A549 (cell line): ENCODE results near the gene AURKB. TPM values are rescaled to one million over a fixed set of nuclear protein-coding genes. Genes with fewer than 3 reads are reported as not detected.

Source experiments
- ATAC-seq, 2 experiments: fragments of 200-7000 bp in 1 of 2; fragments of >200 bp in 1 of 2; cut with Nextera tagmentation in 1 of 2; cut with Tn5 transposase in 1 of 2; 3 replicates each; pipeline versions ENCODE4 v1.8.0 to v1.9.1; 2018 to 2020; ENCODE audit warnings: mild to moderate bottlenecking in 1 of 2, moderate library complexity in 1 of 2
- CTCF ChIA-PET: fragments of 300-600 bp; sonication (Branson Sonifier 250); formaldehyde crosslinking; extraction: SDS; loops from one replicate; lab custom pipeline; 2021; ENCODE audit warnings: antibody characterized with exemption, inconsistent platforms; lab: Yijun Ruan, JAX
- POLR2A ChIA-PET: fragments of 350-600 bp; formaldehyde crosslinking; extraction: SDS; loops from one replicate; lab custom pipeline; 2021; ENCODE audit warnings: antibody characterized with exemption, inconsistent platforms; lab: Yijun Ruan, JAX
- DNase-seq, 2 experiments: peaks; one replicate each; pipeline versions ENCODE4 v3.0.0 to v3.0.0-alpha.2; 2011 to 2016; ENCODE audit warnings: low read depth in 1 of 2, low spot score in 1 of 2
- FAIRE-seq: peaks from 2 replicates; lab custom pipeline; 2011; peaks lifted over from hg19 to GRCh38; lab: Jason Lieb, UNC
- H3K27ac ChIP-seq, 2 experiments: fragments of >200 bp; sonication (Bioruptor Twin); formaldehyde crosslinking; 3 replicates each; pipeline ENCODE4 v1.5.1; 2016 to 2017
- H3K4me1 ChIP-seq: fragments of >200 bp; sonication (Bioruptor Twin); formaldehyde crosslinking; 3 replicates; pipeline ENCODE4 v1.6.1; 2016
- H3K4me2 ChIP-seq: fragments of >200 bp; sonication (Bioruptor Twin); formaldehyde crosslinking; 3 replicates; pipeline ENCODE4 v1.6.1; 2016
- H3K4me3 ChIP-seq: fragments of >200 bp; sonication (Bioruptor Twin); formaldehyde crosslinking; 3 replicates; pipeline ENCODE4 v1.5.1; 2016
- H3K9me3 ChIP-seq: fragments of >200 bp; sonication (Bioruptor Twin); formaldehyde crosslinking; 3 replicates; pipeline ENCODE4 v1.6.1; 2016
- ATOH8 ChIP-seq: fragments of 250-450 bp; sonication (Bioruptor Pico); IDR thresholded peaks from 2 replicates; pipeline ENCODE4 v1.5.0; 2020; ENCODE audit warnings: low read depth, mild to moderate bottlenecking, moderate library complexity
- BCL3 ChIP-seq: fragments of >200 bp; sonication (Bioruptor Twin); formaldehyde crosslinking; IDR thresholded peaks from 3 replicates; pipeline ENCODE4 v1.6.1; 2016
- BHLHE40 ChIP-seq: IDR thresholded peaks from 2 replicates; pipeline ENCODE4 v1.6.1; 2012; ENCODE audit warnings: low read depth, low read length, inconsistent platforms
- CBX8 ChIP-seq: fragments of 200-600 bp; sonication (generic); IDR thresholded peaks from 2 replicates; pipeline ENCODE4 v1.6.1; 2016
- CEBPB ChIP-seq, 2 experiments: fragments of >200 bp in 1 of 2; sonication (Bioruptor Twin) in 1 of 2; formaldehyde crosslinking in 1 of 2; IDR thresholded peaks; 2 replicates each; pipeline ENCODE4 v1.6.1; 2012 to 2016
- CHD2 ChIP-seq: fragments of 150-350 bp; IDR thresholded peaks from 2 replicates; pipeline ENCODE4 v1.6.1; 2014; ENCODE audit warnings: low read length; ENCODE audit not compliant: partially characterized antibody
- CTCF ChIP-seq: fragments of >200 bp; sonication (Bioruptor Twin); formaldehyde crosslinking; IDR thresholded peaks from 3 replicates; pipeline ENCODE4 v1.5.1; 2016
- EHF ChIP-seq: fragments of 250-450 bp; sonication (Bioruptor Pico); IDR thresholded peaks from 2 replicates; pipeline ENCODE4 v1.5.0; 2020; ENCODE audit warnings: mild to moderate bottlenecking
- ESRRA ChIP-seq: fragments of 150-350 bp; IDR thresholded peaks from 2 replicates; pipeline ENCODE4 v1.6.1; 2014; ENCODE audit warnings: mild to moderate bottlenecking, low read length, borderline replicate concordance
- FOSL2 ChIP-seq, 2 experiments: fragments of 450-650 bp in 1 of 2; fragments of >200 bp in 1 of 2; sonication (Bioruptor Twin) in 1 of 2; formaldehyde crosslinking; IDR thresholded peaks; 2 replicates each; pipeline versions ENCODE4 v1.5.0 to v1.6.1; 2016 to 2020; ENCODE audit warnings: mild to moderate bottlenecking in 1 of 2, moderate library complexity in 1 of 2
- FOXS1 ChIP-seq: fragments of 250-450 bp; sonication (Bioruptor Pico); IDR thresholded peaks from 2 replicates; pipeline ENCODE4 v1.5.0; 2020; ENCODE audit warnings: mild to moderate bottlenecking, moderate library complexity
- HEYL ChIP-seq: fragments of 250-450 bp; sonication (Bioruptor Pico); IDR thresholded peaks from 2 replicates; pipeline ENCODE4 v1.8.0; 2021; ENCODE audit warnings: mild to moderate bottlenecking, moderate library complexity
- HOXB5 ChIP-seq: fragments of 250-450 bp; sonication (Bioruptor Pico); IDR thresholded peaks from 2 replicates; pipeline ENCODE4 v1.5.0; 2020; ENCODE audit warnings: mild to moderate bottlenecking, moderate library complexity
- JUN ChIP-seq, 2 experiments: fragments of >200 bp; sonication (Bioruptor Twin); formaldehyde crosslinking; IDR thresholded peaks; 2 replicates in 1 of 2; 3 replicates in 1 of 2; pipeline ENCODE4 v1.6.1; 2016 to 2017
- KDM5A ChIP-seq: fragments of 200-600 bp; sonication (generic); IDR thresholded peaks from 2 replicates; pipeline ENCODE4 v1.6.1; 2016; ENCODE audit warnings: antibody characterized with exemption, mild to moderate bottlenecking
- MAFK ChIP-seq: fragments of 450-650 bp; IDR thresholded peaks from 2 replicates; pipeline ENCODE4 v1.6.1; 2014; ENCODE audit not compliant: partially characterized antibody
- MAX ChIP-seq: IDR thresholded peaks from 2 replicates; pipeline ENCODE4 v1.6.1; 2012
- MAZ ChIP-seq: fragments of 150-350 bp; IDR thresholded peaks from 2 replicates; pipeline ENCODE4 v1.6.1; 2014; ENCODE audit warnings: antibody characterized with exemption, low read depth, low read length, borderline replicate concordance
- MYC ChIP-seq: IDR thresholded peaks from 2 replicates; pipeline ENCODE4 v1.6.1; 2012; ENCODE audit warnings: mild to moderate bottlenecking, inconsistent platforms, low read length, improper control_type of control experiment, borderline replicate concordance
- NFE2L2 ChIP-seq: fragments of 150-350 bp; conservative IDR thresholded peaks from 2 replicates; pipeline ENCODE4 v1.6.1; 2014; ENCODE audit warnings: low read length
- NPAS2 ChIP-seq: fragments of 250-450 bp; sonication (Bioruptor Pico); IDR thresholded peaks from 2 replicates; pipeline ENCODE4 v1.8.0; 2022; ENCODE audit warnings: mild to moderate bottlenecking, moderate library complexity, borderline replicate concordance
- PHF8 ChIP-seq: fragments of 200-600 bp; sonication (generic); IDR thresholded peaks from 2 replicates; pipeline ENCODE4 v1.6.1; 2016; ENCODE audit warnings: low read depth, mild to moderate bottlenecking, antibody characterized with exemption, moderate library complexity, borderline replicate concordance
- POLR2A ChIP-seq: IDR thresholded peaks from 2 replicates; pipeline ENCODE4 v1.6.1; 2012; ENCODE audit warnings: mild to moderate bottlenecking, low read length
- POLR2AphosphoS2 ChIP-seq: conservative IDR thresholded peaks from 2 replicates; pipeline ENCODE4 v1.6.1; 2012; ENCODE audit warnings: low read length, improper control_type of control experiment, inconsistent platforms
- RCOR1 ChIP-seq: fragments of 150-350 bp; IDR thresholded peaks from 2 replicates; pipeline ENCODE4 v1.6.1; 2014; ENCODE audit warnings: antibody characterized with exemption, low read length, low read depth
- RFX5 ChIP-seq: fragments of 450-650 bp; IDR thresholded peaks from 2 replicates; pipeline ENCODE4 v1.7.1; 2014; ENCODE audit warnings: antibody characterized with exemption, mild to moderate bottlenecking, moderate library complexity
- SREBF2 ChIP-seq: fragments of 450-650 bp; IDR thresholded peaks from 2 replicates; pipeline ENCODE4 v1.6.1; 2014; ENCODE audit warnings: mild to moderate bottlenecking, moderate library complexity
- USF2 ChIP-seq: fragments of 450-650 bp; IDR thresholded peaks from 2 replicates; pipeline ENCODE4 v1.6.1; 2014; ENCODE audit warnings: antibody characterized with exemption
- ZNF302 ChIP-seq: fragments of 250-450 bp; sonication (Bioruptor Pico); IDR thresholded peaks from 2 replicates; pipeline ENCODE4 v1.9.0; 2021; ENCODE audit warnings: inconsistent platforms, mild to moderate bottlenecking, moderate library complexity
- ZSCAN20 ChIP-seq: fragments of 250-450 bp; sonication (Bioruptor Pico); IDR thresholded peaks from 2 replicates; pipeline ENCODE4 v1.8.0; 2022; ENCODE audit warnings: mild to moderate bottlenecking, moderate library complexity
- WGBS: methylation state at CpG from one replicate; pipeline ENCODE4 v1.1.6; 2017; ENCODE audit errors: missing lambda C conversion rate; 5-methylcytosine and 5-hydroxymethylcytosine counted together
- polyA plus RNA-seq, 4 experiments: library from polyadenylated mRNA; depleted of rRNA in 3 of 4; stranded (reverse); fragments of >200 nt; fragmentation: RNase III in 1 of 4; extraction: RNeasy Plus Mini Kit Qiagen cat#74134 plus additional on column Dnase treatment in 1 of 4; gene quantifications; 2 replicates in 3 of 4; 3 replicates in 1 of 4; pipeline ENCODE4 v1.2.3, GENCODE V29; 2011 to 2017

The AURKB gene
- polyA plus RNA-seq, 2 of the 4 experiments (the other 2 are of a cell fraction): 51.0 to 130 TPM

- TF ChIP-seq RFX5 (no peak), CTCF (peak; percentile 45), BCL3 (no peak)
Measured at GRCh38 chr17:8223356-8224126, 13.2 kb upstream of the AURKB start (continued).

GRCh38 chr17:8222630-8223355 is 12.4 kb upstream of the AURKB start:
- peaks cover 32% of the 10 kb centered on the region for H3K4me1 ChIP-seq
- H3K27ac ChIP-seq: peak overlapping the region; percentile 95 to 97
- peak; percentile 7 for FAIRE-seq
- peak; percentile 85 to 98 for DNase-seq
- 3% methylated on average over 46 of the region's 49 CpGs for WGBS
- CTCF ChIA-PET: interaction anchor here (0.7 to 12.0 kb wide), 25 partner anchors 11 to 161 kb away, joined by 3 to 160 read pairs (median 5); partner anchors contain the start of genes AURKB, CTC1, PFAS and SLC25A35
- peak; percentile 38 to 64 for ATAC-seq
- no peaks in the 10 kb centered on the region for H3K9me3 ChIP-seq
- peak overlapping the region; percentile 78 for H3K4me3 ChIP-seq
- H3K4me2 ChIP-seq: peak overlapping the region; percentile 94
- POLR2A ChIA-PET: interaction anchor here (0.6 to 7.9 kb wide), 16 partner anchors 12 to 104 kb away, joined by 3 to 159 read pairs (median 8); partner anchors contain the start of genes AURKB, BORCS6, CTC1 and PFAS
- no peak for TF ChIP-seq BHLHE40
- TF ChIP-seq USF2: no peak
- TF ChIP-seq ATOH8 (CRISPR knock-in tag): peak; percentile 80; the same call in 1 of the 2 replicates
- TF ChIP-seq FOXS1 (CRISPR knock-in tag): peak; percentile 74
- no peak for TF ChIP-seq ZNF302 (CRISPR knock-in tag)
- peak; percentile 85 for TF ChIP-seq POLR2A
- no peak for TF ChIP-seq ZSCAN20 (CRISPR knock-in tag)
- no peak for TF ChIP-seq CBX8
- no peak for TF ChIP-seq NPAS2
- no peak for TF ChIP-seq KDM5A
- no peak for TF ChIP-seq MAFK
- TF ChIP-seq EHF: no peak
- no peak for TF ChIP-seq NFE2L2
- no peak for TF ChIP-seq FOSL2 (IDR thresholded peaks at IDR 0.05)
- peak; percentile 56 for TF ChIP-seq FOSL2 (CRISPR knock-in tag; IDR thresholded peaks at IDR 0.05)
- no peak for TF ChIP-seq CHD2
- TF ChIP-seq MYC: peak; percentile 16; the same call in 1 of the 2 replicates
- peak; percentile 65; the same call in 1 of the 2 replicates for TF ChIP-seq PHF8
- TF ChIP-seq BCL3: peak; percentile 84; the same call in 2 of the 3 replicates
- TF ChIP-seq MAX: peak; percentile 70
- TF ChIP-seq HOXB5: peak; percentile 34; the same call in 1 of the 2 replicates
- no peak; the same call in 1 of the 2 replicates for TF ChIP-seq RFX5
- peak; percentile 80 for TF ChIP-seq POLR2AphosphoS2
- TF ChIP-seq HEYL (CRISPR knock-in tag): no peak
- no peak for TF ChIP-seq RCOR1
- peak; percentile 99 for TF ChIP-seq SREBF2
- TF ChIP-seq CEBPB (IDR thresholded peaks at IDR 0.05): peak in 1 of 2 experiments; percentile 29; a peak in 1 of 4 replicates
- TF ChIP-seq JUN (IDR thresholded peaks at IDR 0.05): peak; percentile 83 to 90; a peak in 4 of 5 replicates
- no peak for TF ChIP-seq ESRRA
- TF ChIP-seq MAZ: no peak
